Measurements from ENCODE around the gene KSR1. TPM values are rescaled to one million over a fixed set of nuclear protein-coding genes. Genes with fewer than 3 reads are reported as not detected.
A peak's percentile ranks its signal among the peaks of the same experiment; 100 is the strongest.

KSR1 gene
- polyA plus RNA-seq, 4 donors = 8.6 to 73.8 (median 12.9) TPM

- DNase-seq (no peak), FAIRE-seq (no peak)
- WGBS, 3 donors = 77 to 94% (median 80%) methylated on average over 11 of the region's 11 CpGs
- Histone ChIP-seq H3K27me3 (ENCODE audit: control insufficient read depth in 3 of 3, insufficient read depth in 3 of 3, low read length in 3 of 3) (no peaks in the 10 kb centered on the region), H3K36me3 (ENCODE audit: control insufficient read depth in 3 of 3, insufficient read depth in 2 of 3, low read depth in 1 of 3, low read length in 3 of 3) (peaks cover 0 to 52% (median 0%) of the 10 kb centered on the region in 3 donors), H3K4me1 (ENCODE audit: control insufficient read depth in 3 of 3, insufficient read depth in 2 of 3, low read depth in 1 of 3, low read length in 2 of 3) (peaks cover 6 to 35% (median 15%) of the 10 kb centered on the region in 3 donors), H3K27ac (ENCODE audit: low read depth in 1 of 3, low read length in 2 of 3) (no peak overlapping the region), H3K4me3 (ENCODE audit: low read depth in 1 of 3, low read length in 3 of 3) (no peak overlapping the region), H3K9me3 (ENCODE audit: control insufficient read depth in 2 of 2, insufficient read depth in 1 of 2, low read depth in 1 of 2, low read length in 1 of 2) (no peaks in the 10 kb centered on the region)
Observed at GRCh38 chr17:27554152-27554551, 97.9 kb downstream of the KSR1 start.

- DNase-seq (no peak), FAIRE-seq (no peak)
- Histone ChIP-seq H3K27ac (ENCODE audit: low read depth in 1 of 3, low read length in 2 of 3) (no peak overlapping the region), H3K36me3 (ENCODE audit: control insufficient read depth in 3 of 3, insufficient read depth in 2 of 3, low read depth in 1 of 3, low read length in 3 of 3) (peaks cover 0 to 53% (median 0%) of the 10 kb centered on the region in 3 donors), H3K4me3 (ENCODE audit: low read depth in 1 of 3, low read length in 3 of 3) (no peak overlapping the region), H3K27me3 (ENCODE audit: control insufficient read depth in 3 of 3, insufficient read depth in 3 of 3, low read length in 3 of 3) (no peaks in the 10 kb centered on the region), H3K9me3 (ENCODE audit: control insufficient read depth in 2 of 2, insufficient read depth in 1 of 2, low read depth in 1 of 2, low read length in 1 of 2) (no peaks in the 10 kb centered on the region), H3K4me1 (ENCODE audit: control insufficient read depth in 3 of 3, insufficient read depth in 2 of 3, low read depth in 1 of 3, low read length in 2 of 3) (peaks cover 9 to 42% (median 22%) of the 10 kb centered on the region in 3 donors)
- 80 to 89% (median 85%) methylated on average over 6 of the region's 6 CpGs for WGBS, 3 donors
Observed at GRCh38 chr17:27554911-27555310, 98.7 kb downstream of the KSR1 start.

DNA sequence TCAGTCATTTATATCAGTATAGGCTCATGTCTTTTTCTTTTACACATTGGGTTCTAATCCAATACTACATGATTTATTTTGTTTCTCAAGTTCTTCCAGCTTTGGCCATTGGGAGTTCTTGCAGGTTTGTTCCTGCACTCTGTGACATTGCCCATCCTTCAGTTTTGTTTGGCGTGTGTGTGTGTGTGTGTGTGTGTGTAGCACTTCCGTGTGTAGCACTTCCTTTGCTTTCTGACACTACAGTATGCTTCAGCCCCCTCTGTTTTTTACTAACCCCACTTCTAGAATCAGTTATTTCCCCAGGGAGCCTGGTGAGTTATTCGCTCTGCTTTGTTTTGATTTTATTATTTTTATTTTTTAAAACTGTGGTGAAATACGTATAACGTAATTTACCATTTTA lies 99.1 kb downstream of the KSR1 start:
- Histone ChIP-seq H3K36me3 (ENCODE audit: control insufficient read depth in 3 of 3, insufficient read depth in 2 of 3, low read depth in 1 of 3, low read length in 3 of 3) (peaks cover 0 to 54% (median 0%) of the 10 kb centered on the region in 3 donors), H3K27me3 (ENCODE audit: control insufficient read depth in 3 of 3, insufficient read depth in 3 of 3, low read length in 3 of 3) (no peaks in the 10 kb centered on the region), H3K4me3 (ENCODE audit: low read depth in 1 of 3, low read length in 3 of 3) (no peak overlapping the region), H3K27ac (ENCODE audit: low read depth in 1 of 3, low read length in 2 of 3) (no peak overlapping the region), H3K4me1 (ENCODE audit: control insufficient read depth in 3 of 3, insufficient read depth in 2 of 3, low read depth in 1 of 3, low read length in 2 of 3) (peaks cover 9 to 43% (median 22%) of the 10 kb centered on the region in 3 donors), H3K9me3 (ENCODE audit: control insufficient read depth in 2 of 2, insufficient read depth in 1 of 2, low read depth in 1 of 2, low read length in 1 of 2) (no peaks in the 10 kb centered on the region)
- no peak for DNase-seq
- no peak for FAIRE-seq
- 70 to 90% (median 75%) methylated on average over 5 of the region's 5 CpGs for WGBS, 3 donors

DNA sequence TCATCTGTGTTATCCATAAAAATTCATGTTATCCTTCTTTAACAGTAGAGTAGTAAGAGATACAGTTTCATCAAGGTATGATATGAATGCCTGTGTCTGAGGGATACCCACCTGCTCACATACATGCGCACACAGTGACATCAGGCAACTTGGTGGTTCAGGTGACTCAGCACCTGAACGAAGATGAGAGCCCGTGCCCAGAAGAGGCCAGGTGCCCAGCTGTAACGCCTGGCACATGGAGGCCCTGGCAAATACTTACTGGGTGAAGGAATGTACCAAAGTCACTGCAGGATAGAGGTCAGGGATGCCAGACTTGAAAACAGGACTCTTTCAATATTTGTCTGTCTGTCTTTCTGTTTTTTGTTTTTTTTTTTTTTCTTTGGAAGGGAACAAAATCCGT lies 102.1 kb downstream of the KSR1 start:
- H3K27ac ChIP-seq (ENCODE audit: low read depth in 1 of 3, low read length in 2 of 3) = peak overlapping the region in 1 of 3 donors; percentile 75

GRCh38 chr17:27558842-27559505 lies 102.7 kb downstream of the KSR1 start:
- 22 to 61% (median 36%) methylated on average over 12 of the region's 12 CpGs for WGBS, 3 donors
- Histone ChIP-seq H3K4me1 (ENCODE audit: control insufficient read depth in 3 of 3, insufficient read depth in 2 of 3, low read depth in 1 of 3, low read length in 2 of 3) (peaks cover 3 to 27% (median 15%) of the 10 kb centered on the region in 3 donors), H3K9me3 (ENCODE audit: control insufficient read depth in 2 of 2, insufficient read depth in 1 of 2, low read depth in 1 of 2, low read length in 1 of 2) (no peaks in the 10 kb centered on the region), H3K4me3 (ENCODE audit: low read depth in 1 of 3, low read length in 3 of 3) (no peak overlapping the region), H3K27ac (ENCODE audit: low read depth in 1 of 3, low read length in 2 of 3) (peak overlapping the region; percentile 42 to 81 (median 75)), H3K36me3 (ENCODE audit: control insufficient read depth in 3 of 3, insufficient read depth in 2 of 3, low read depth in 1 of 3, low read length in 3 of 3) (peaks cover 0 to 53% (median 0%) of the 10 kb centered on the region in 3 donors), H3K27me3 (ENCODE audit: control insufficient read depth in 3 of 3, insufficient read depth in 3 of 3, low read length in 3 of 3) (no peaks in the 10 kb centered on the region)
- FAIRE-seq = no peak
- DNase-seq = peak; percentile 88 to 89

More for the DNA sequence above, 102.1 kb downstream of the KSR1 start:
- Histone ChIP-seq H3K27me3 (ENCODE audit: control insufficient read depth in 3 of 3, insufficient read depth in 3 of 3, low read length in 3 of 3) (no peaks in the 10 kb centered on the region), H3K36me3 (ENCODE audit: control insufficient read depth in 3 of 3, insufficient read depth in 2 of 3, low read depth in 1 of 3, low read length in 3 of 3) (peaks cover 0 to 54% (median 0%) of the 10 kb centered on the region in 3 donors), H3K4me3 (ENCODE audit: low read depth in 1 of 3, low read length in 3 of 3) (no peak overlapping the region), H3K4me1 (ENCODE audit: control insufficient read depth in 3 of 3, insufficient read depth in 2 of 3, low read depth in 1 of 3, low read length in 2 of 3) (peaks cover 3 to 27% (median 15%) of the 10 kb centered on the region in 3 donors), H3K9me3 (ENCODE audit: control insufficient read depth in 2 of 2, insufficient read depth in 1 of 2, low read depth in 1 of 2, low read length in 1 of 2) (no peaks in the 10 kb centered on the region)
- 59 to 79% (median 70%) methylated on average over 5 of the region's 5 CpGs for WGBS, 3 donors
- no peak for DNase-seq
- FAIRE-seq = no peak

GRCh38 chr17:27559506-27560481 lies 103.5 kb downstream of the KSR1 start:
- WGBS, 3 donors = 36 to 40% (median 37%) methylated on average over 22 of the region's 22 CpGs
- Histone ChIP-seq H3K4me1 (ENCODE audit: control insufficient read depth in 3 of 3, insufficient read depth in 2 of 3, low read depth in 1 of 3, low read length in 2 of 3) (peaks cover 3 to 27% (median 15%) of the 10 kb centered on the region in 3 donors), H3K36me3 (ENCODE audit: control insufficient read depth in 3 of 3, insufficient read depth in 2 of 3, low read depth in 1 of 3, low read length in 3 of 3) (peaks cover 0 to 56% (median 0%) of the 10 kb centered on the region in 3 donors), H3K27me3 (ENCODE audit: control insufficient read depth in 3 of 3, insufficient read depth in 3 of 3, low read length in 3 of 3) (no peaks in the 10 kb centered on the region), H3K9me3 (ENCODE audit: control insufficient read depth in 2 of 2, insufficient read depth in 1 of 2, low read depth in 1 of 2, low read length in 1 of 2) (no peaks in the 10 kb centered on the region), H3K27ac (ENCODE audit: low read depth in 1 of 3, low read length in 2 of 3) (peak overlapping the region; percentile 42 to 81 (median 75)), H3K4me3 (ENCODE audit: low read depth in 1 of 3, low read length in 3 of 3) (no peak overlapping the region)
- FAIRE-seq = no peak
- peak; percentile 82 for DNase-seq

DNA sequence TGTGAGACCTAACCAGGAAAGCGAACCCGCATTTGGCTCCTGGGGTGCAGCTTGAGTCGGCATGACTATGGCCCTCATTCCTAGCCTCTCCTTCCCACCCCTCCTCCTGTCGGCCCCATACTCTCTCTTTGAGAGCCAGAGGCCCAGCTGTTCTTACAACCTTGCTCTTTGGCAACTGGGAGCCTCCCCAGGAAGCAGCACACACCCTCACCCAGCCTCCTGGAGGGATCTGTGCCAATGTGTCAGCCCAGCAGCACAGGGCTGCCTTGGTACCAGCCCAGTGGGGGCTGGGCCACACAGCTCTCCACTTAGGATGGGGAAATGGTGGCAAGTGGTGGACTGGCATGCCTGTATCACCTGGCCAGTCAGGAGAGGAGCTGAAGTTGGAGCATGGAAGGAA lies 104.4 kb downstream of the KSR1 start:
- no peaks in the 10 kb centered on the region for H3K9me3 ChIP-seq (ENCODE audit: control insufficient read depth in 2 of 2, insufficient read depth in 1 of 2, low read depth in 1 of 2, low read length in 1 of 2)
- WGBS, 3 donors = 38 to 64% (median 51%) methylated on average over 4 of the region's 4 CpGs
- FAIRE-seq = no peak

GRCh38 chr17:27562777-27563455 lies 106.7 kb downstream of the KSR1 start:
- WGBS, 3 donors = 84 to 89% (median 88%) methylated on average over 8 of the region's 8 CpGs
- FAIRE-seq (no peak), DNase-seq (no peak)
- peaks cover 5 to 39% (median 22%) of the 10 kb centered on the region in 3 donors for H3K4me1 ChIP-seq (ENCODE audit: control insufficient read depth in 3 of 3, insufficient read depth in 2 of 3, low read depth in 1 of 3, low read length in 2 of 3)
- H3K9me3 ChIP-seq (ENCODE audit: control insufficient read depth in 2 of 2, insufficient read depth in 1 of 2, low read depth in 1 of 2, low read length in 1 of 2) = no peaks in the 10 kb centered on the region
- no peaks in the 10 kb centered on the region for H3K27me3 ChIP-seq (ENCODE audit: control insufficient read depth in 3 of 3, insufficient read depth in 3 of 3, low read length in 3 of 3)
- H3K36me3 ChIP-seq (ENCODE audit: control insufficient read depth in 3 of 3, insufficient read depth in 2 of 3, low read depth in 1 of 3, low read length in 3 of 3) = peaks cover 0 to 56% (median 0%) of the 10 kb centered on the region in 3 donors
- peak overlapping the region in 1 of 3 donors; percentile 58 for H3K27ac ChIP-seq (ENCODE audit: low read depth in 1 of 3, low read length in 2 of 3)
- H3K4me3 ChIP-seq (ENCODE audit: low read depth in 1 of 3, low read length in 3 of 3) = no peak overlapping the region

More for the DNA sequence above, 104.4 kb downstream of the KSR1 start:
- no peaks in the 10 kb centered on the region for H3K27me3 ChIP-seq (ENCODE audit: control insufficient read depth in 3 of 3, insufficient read depth in 3 of 3, low read length in 3 of 3)
- H3K36me3 ChIP-seq (ENCODE audit: control insufficient read depth in 3 of 3, insufficient read depth in 2 of 3, low read depth in 1 of 3, low read length in 3 of 3) = peaks cover 0 to 56% (median 0%) of the 10 kb centered on the region in 3 donors
- peak overlapping the region; percentile 6 to 81 (median 75) for H3K27ac ChIP-seq (ENCODE audit: low read depth in 1 of 3, low read length in 2 of 3)
- H3K4me1 ChIP-seq (ENCODE audit: control insufficient read depth in 3 of 3, insufficient read depth in 2 of 3, low read depth in 1 of 3, low read length in 2 of 3) = peaks cover 3 to 27% (median 15%) of the 10 kb centered on the region in 3 donors
- H3K4me3 ChIP-seq (ENCODE audit: low read depth in 1 of 3, low read length in 3 of 3) = no peak overlapping the region
- peak in 1 of 2 donors; percentile 72 for DNase-seq
